GM12878 (cell line): ENCODE data around the gene ART5. TPM values are rescaled to one million over a fixed set of nuclear protein-coding genes. Genes with fewer than 3 reads are reported as not detected.
"Not testable (repeated sequence)": the region's sequence is repeated elsewhere in the genome, so short reads cannot be mapped to it uniquely, and the experiment has no call there.

ENCODE experiments used
- ATAC-seq: fragments of 200-7000 bp; cut with Tn5 transposase; 3 replicates; pipeline ENCODE4 v1.9.1; 2020; ENCODE audit warnings: mild to moderate bottlenecking, moderate library complexity
- BruUV-seq: library from RNA; stranded (reverse); fragments of 400-500 nt; replicated peaks from 2 replicates; lab custom pipeline; 2021; lab: Mats Ljungman, UMichigan
- CTCF ChIA-PET: fragments of 300-600 bp; sonication (Branson Sonifier 250); formaldehyde crosslinking; extraction: SDS; loops from one replicate; lab custom pipeline; 2021; ENCODE audit warnings: inconsistent platforms; lab: Yijun Ruan, JAX
- POLR2A ChIA-PET: fragments of 350-600 bp; formaldehyde crosslinking; extraction: SDS; loops from one replicate; lab custom pipeline; 2021; ENCODE audit warnings: inconsistent platforms; lab: Charles Lee
- RAD21 ChIA-PET: fragments of 300-600 bp; sonication (Branson Sonifier 250); formaldehyde crosslinking; loops from one replicate; lab custom pipeline; 2023; ENCODE audit warnings: antibody characterized with exemption; ENCODE audit not compliant: unreplicated experiment; lab: Charles Lee
- SMC1A ChIA-PET: fragments of 300-600 bp; sonication (Branson Sonifier 250); formaldehyde crosslinking; loops from one replicate; lab custom pipeline; 2023; ENCODE audit not compliant: unreplicated experiment, uncharacterized antibody; lab: Charles Lee
- DNase-seq: peaks from one replicate; pipeline ENCODE4 v3.0.0-alpha.2; 2011; ENCODE audit warnings: low read depth, low spot score
- FAIRE-seq: peaks from 3 replicates; lab custom pipeline; 2011; peaks lifted over from hg19 to GRCh38; lab: Jason Lieb, UNC
- H2AFZ ChIP-seq: 2 replicates; pipeline ENCODE4 v1.6.0; 2011; ENCODE audit warnings: low read depth, low read length, control low read depth; ENCODE audit not compliant: control insufficient read depth
- H3K27ac ChIP-seq: 2 replicates; pipeline ENCODE4 v1.5.1; 2011; ENCODE audit warnings: control low read depth; ENCODE audit not compliant: control insufficient read depth, insufficient read depth
- H3K27me3 ChIP-seq, 2 experiments: replicated peaks in 1 of 2; 2 replicates each; pipeline versions ENCODE4 v1.6.0 to v1.6.1; 2011; ENCODE audit warnings: low read length in 1 of 2; ENCODE audit not compliant: control insufficient read depth in 2 of 2, insufficient read depth in 2 of 2
- H3K36me3 ChIP-seq, 2 experiments: 2 replicates each; pipeline ENCODE4 v1.5.1; 2011; ENCODE audit warnings: low read length in 1 of 2; ENCODE audit not compliant: control insufficient read depth in 2 of 2, insufficient read depth in 2 of 2
- H3K4me1 ChIP-seq: 2 replicates; pipeline ENCODE4 v1.6.1; 2011; ENCODE audit warnings: mild to moderate bottlenecking, low read length, moderate library complexity, mixed read lengths; ENCODE audit not compliant: control insufficient read depth, insufficient read depth
- H3K4me2 ChIP-seq: 2 replicates; pipeline ENCODE4 v1.6.0; 2011; ENCODE audit warnings: control low read depth; ENCODE audit not compliant: control insufficient read depth, insufficient read depth
- H3K4me3 ChIP-seq: fragments of 200-600 bp; sonication (generic); 2 replicates; pipeline ENCODE4 v1.5.1; 2016
- H3K79me2 ChIP-seq: 2 replicates; pipeline ENCODE4 v1.6.0; 2011; ENCODE audit warnings: low read length; ENCODE audit not compliant: control insufficient read depth, insufficient read depth
- H3K9ac ChIP-seq: 2 replicates; pipeline ENCODE4 v1.8.0; 2011; ENCODE audit warnings: low read length, control low read depth, mixed read lengths; ENCODE audit not compliant: control insufficient read depth, insufficient read depth
- H3K9me3 ChIP-seq: replicated peaks from 3 replicates; pipeline ENCODE4 v1.5.1; 2011; ENCODE audit warnings: mild to moderate bottlenecking, low read length; ENCODE audit not compliant: control insufficient read depth, insufficient read depth
- H4K20me1 ChIP-seq: 2 replicates; pipeline ENCODE4 v1.6.0; 2011; ENCODE audit not compliant: control insufficient read depth, insufficient read depth
- NFYB ChIP-seq: IDR thresholded peaks from 2 replicates; pipeline ENCODE4 v1.6.1; 2011; ENCODE audit warnings: low read depth, mild to moderate bottlenecking, low read length, improper control_type of control experiment, moderate library complexity; ENCODE audit not compliant: insufficient read depth
- USF1 ChIP-seq: IDR thresholded peaks from 2 replicates; pipeline ENCODE4 v1.6.1; 2011; ENCODE audit warnings: borderline replicate concordance, low read depth, mild to moderate bottlenecking, moderate library complexity, mixed read lengths, low read length; ENCODE audit not compliant: insufficient read depth; ENCODE audit errors: extremely low read length
- ZNF217 ChIP-seq: fragments of 450-650 bp; IDR thresholded peaks from 2 replicates; pipeline ENCODE4 v1.6.1; 2017; ENCODE audit warnings: antibody characterized with exemption, mild to moderate bottlenecking
- WGBS: methylation state at CpG from one replicate; pipeline ENCODE4 v1.1.6; 2016; ENCODE audit warnings: low lambda C conversion rate; ENCODE audit not compliant: insufficient replicate concordance, insufficient coverage; ENCODE audit errors: missing lambda C conversion rate; 5-methylcytosine and 5-hydroxymethylcytosine counted together
- in situ Hi-C: fragments of 300-500 bp; cut with MboI; formaldehyde crosslinking; loops from 9 replicates; pipeline ENCODE4 v1.14.3; 2018; ENCODE audit warnings: mixed read lengths
- intact Hi-C: fragments of 100-400 bp; cut with micrococcal nuclease; formaldehyde crosslinking; loops from one replicate; pipeline ENCODE4 v1.14.2; 2022; ENCODE audit not compliant: unreplicated experiment
- polyA plus RNA-seq, 11 experiments: library from polyadenylated mRNA; depleted of rRNA in 4 of 11; unstranded in 6 of 11; stranded (reverse) in 5 of 11; fragments of >200 nt; fragmentation: Nextera tagmentation in 4 of 11; fragmentation: Illumina TruSeq in 1 of 11; extraction: Ambion mirVana in 4 of 11; extraction: Trizol in 1 of 11; gene quantifications; 1 replicate in 1 of 11; 2 replicates in 10 of 11; pipeline versions ENCODE4 v1.2.1 to v1.2.3, GENCODE V29; 2011 to 2016; ENCODE audit warnings: inconsistent platforms in 2 of 11, missing spikeins in 2 of 11, low read depth in 1 of 11
- total RNA-seq, 4 experiments: library from RNA; depleted of rRNA in 3 of 4; stranded (reverse); fragments of >200 nt in 3 of 4; fragmentation: Illumina TruSeq in 1 of 4; extraction: Trizol in 1 of 4; gene quantifications; 2 replicates each; pipeline versions ENCODE4 v1.2.1 to v1.2.3, GENCODE V29; 2013 to 2021

ART5 gene
- total and polyA plus RNA-seq, 10 of the 15 experiments (the other 5 are each of a cell fraction or from before 2014, with no cell fraction given) = 0.06 TPM; not detected in 9

- H3K9ac ChIP-seq = no peak overlapping the region
- no peaks in the 10 kb centered on the region for H3K27me3 ChIP-seq
- no peak overlapping the region for H3K4me2 ChIP-seq
- no peak for FAIRE-seq
- H3K4me3 ChIP-seq = no peak overlapping the region
- peak; percentile 68 for TF ChIP-seq USF1
- TF ChIP-seq ZNF217 = no peak
- peak; percentile 44; the same call in 1 of the 2 replicates for TF ChIP-seq NFYB
- DNase-seq = no peak
- no peak overlapping the region for H3K27ac ChIP-seq
- H3K79me2 ChIP-seq = no peaks in the 10 kb centered on the region
- H3K4me1 ChIP-seq = no peaks in the 10 kb centered on the region
- peak; percentile 40; the same call in 1 of the 3 replicates for ATAC-seq
- ChIA-PET RAD21 (no interaction called here), CTCF (no interaction called here), SMC1A (interaction anchor here (0.6 kb wide), 1 partner anchor 427 kb away, joined by 3 read pairs; no protein-coding TSS in a partner anchor), POLR2A (interaction anchor here (0.6 kb wide), 1 partner anchor 146 kb away, joined by 4 read pairs; no protein-coding TSS in a partner anchor)
- H2AFZ ChIP-seq = no peak overlapping the region
- 45% methylated on average over 3 of the region's 3 CpGs for WGBS
- no peaks in the 10 kb centered on the region for H4K20me1 ChIP-seq
- no peaks in the 10 kb centered on the region for H3K36me3 ChIP-seq
- H3K9me3 ChIP-seq = no peaks in the 10 kb centered on the region
- intact Hi-C loops (no loop called here), in situ Hi-C loops (no loop called here)
- no TSS peak for BruUV-seq
Measured at GRCh38 chr11:3655547-3655946, 13.8 kb upstream of the ART5 start.

GRCh38 chr11:3652514-3652913 is 10.7 kb upstream of the ART5 start:
- H3K4me3 ChIP-seq, H3K79me2 ChIP-seq, intact Hi-C loops, SMC1A ChIA-PET, H3K27me3 ChIP-seq, DNase-seq, H3K4me2 ChIP-seq, FAIRE-seq, CTCF ChIA-PET, POLR2A ChIA-PET, H4K20me1 ChIP-seq, H3K4me1 ChIP-seq, H3K9ac ChIP-seq, H2AFZ ChIP-seq, H3K36me3 ChIP-seq, H3K27ac ChIP-seq, H3K9me3 ChIP-seq, ATAC-seq, in situ Hi-C loops, BruUV-seq, RAD21 ChIA-PET: not testable (repeated sequence)
- 72% methylated on average over 2 of the region's 3 CpGs for WGBS

DNA sequence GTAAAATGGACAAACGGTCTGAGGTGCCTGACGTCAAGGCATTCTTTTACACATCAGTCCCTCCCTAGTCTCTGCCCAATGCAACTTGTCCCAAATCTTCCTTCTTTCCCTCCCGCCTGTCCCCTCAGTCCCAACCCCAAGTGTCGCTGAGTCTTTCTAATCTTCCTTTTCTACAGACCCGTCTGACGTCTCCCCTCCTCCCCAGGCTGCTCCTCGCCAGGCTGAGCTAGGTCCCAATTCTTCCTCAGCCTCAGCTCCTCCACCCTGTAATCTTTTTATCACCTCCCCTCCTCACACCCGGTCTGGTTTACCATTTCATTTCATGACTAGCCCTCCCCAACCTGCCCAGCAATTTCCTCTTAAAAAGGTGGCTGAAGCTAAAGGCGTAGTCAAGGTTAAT is 7.6 kb upstream of the ART5 start:
- BruUV-seq, H3K27me3 ChIP-seq, H3K9me3 ChIP-seq, SMC1A ChIA-PET, DNase-seq, H3K4me1 ChIP-seq, H3K27ac ChIP-seq, CTCF ChIA-PET, H3K79me2 ChIP-seq, H4K20me1 ChIP-seq, RAD21 ChIA-PET, ATAC-seq, FAIRE-seq, H3K9ac ChIP-seq, POLR2A ChIA-PET, H3K4me2 ChIP-seq, in situ Hi-C loops, intact Hi-C loops, H2AFZ ChIP-seq, H3K36me3 ChIP-seq, H3K4me3 ChIP-seq: not testable (repeated sequence)
- 39% methylated on average over 4 of the region's 9 CpGs for WGBS
